ENCODE measurements around the gene PPFIBP1.
"Not testable (repeated sequence)": the region's sequence is repeated elsewhere in the genome, so short reads cannot be mapped to it uniquely, and the experiment has no call there.

GRCh38 chr12:27636569-27636968 is 112.6 kb downstream of the PPFIBP1 start:
- TF ChIP-seq PAWR (CRISPR knock-in tag; IDR thresholded peaks at IDR 0.05; ENCODE audit: borderline replicate concordance); ZSCAN9 (CRISPR knock-in tag; IDR thresholded peaks at IDR 0.05; ENCODE audit: borderline replicate concordance); RAD21 (CRISPR knock-in tag; IDR thresholded peaks at IDR 0.05); ZNF282 (IDR thresholded peaks at IDR 0.05; ENCODE audit: partially characterized antibody); CTCF (CRISPR knock-in tag; IDR thresholded peaks at IDR 0.05): not testable (repeated sequence)
